SK-N-SH (cell line): Measurements from ENCODE around the gene ADCY4.

Experiments
- EZH2phosphoT487 ChIP-seq: fragments of 200-600 bp; sonication (generic); IDR thresholded peaks from 2 replicates; pipeline ENCODE4 v1.6.1; 2017; ENCODE audit warnings: low read depth, mixed run types, mild to moderate bottlenecking, antibody characterized with exemption, moderate library complexity, borderline replicate concordance
- GATA2 ChIP-seq: sonication (generic); formaldehyde crosslinking; IDR thresholded peaks from 2 replicates; pipeline ENCODE4 v1.5.0; 2020; ENCODE audit warnings: mild to moderate bottlenecking, missing genetic modification reagents
- JUND ChIP-seq: IDR thresholded peaks from 2 replicates; pipeline ENCODE4 v1.4.0; 2012
- MXI1 ChIP-seq: IDR thresholded peaks from 2 replicates; pipeline ENCODE4 v1.6.1; 2012; ENCODE audit warnings: mild to moderate bottlenecking, low read depth, low read length, improper control_type of control experiment
- POLR2AphosphoS5 ChIP-seq: IDR thresholded peaks from 2 replicates; pipeline ENCODE4 v1.6.1; 2012; ENCODE audit warnings: low read depth, low read length
- RAD21 ChIP-seq: IDR thresholded peaks from 2 replicates; pipeline ENCODE4 v1.6.1; 2012; ENCODE audit warnings: mild to moderate bottlenecking, low read length
- SMC3 ChIP-seq: IDR thresholded peaks from 2 replicates; pipeline ENCODE4 v1.6.1; 2012; ENCODE audit warnings: low read depth, low read length, improper control_type of control experiment
- TF ChIP-seq, protein P1 (sequence below): fragments of 200-600 bp; sonication (generic); IDR thresholded peaks from 2 replicates; pipeline ENCODE4 v1.6.1; 2017; ENCODE audit warnings: antibody characterized with exemption, mild to moderate bottlenecking, moderate library complexity
- TF ChIP-seq, protein P2 (sequence below): IDR thresholded peaks from 2 replicates; pipeline ENCODE4 v1.6.1; 2012; ENCODE audit warnings: mild to moderate bottlenecking, low read depth, low read length, moderate library complexity
- TF ChIP-seq, protein P3 (sequence below): IDR thresholded peaks from 2 replicates; pipeline ENCODE4 v1.4.0; 2012; ENCODE audit warnings: low read depth

DNA sequence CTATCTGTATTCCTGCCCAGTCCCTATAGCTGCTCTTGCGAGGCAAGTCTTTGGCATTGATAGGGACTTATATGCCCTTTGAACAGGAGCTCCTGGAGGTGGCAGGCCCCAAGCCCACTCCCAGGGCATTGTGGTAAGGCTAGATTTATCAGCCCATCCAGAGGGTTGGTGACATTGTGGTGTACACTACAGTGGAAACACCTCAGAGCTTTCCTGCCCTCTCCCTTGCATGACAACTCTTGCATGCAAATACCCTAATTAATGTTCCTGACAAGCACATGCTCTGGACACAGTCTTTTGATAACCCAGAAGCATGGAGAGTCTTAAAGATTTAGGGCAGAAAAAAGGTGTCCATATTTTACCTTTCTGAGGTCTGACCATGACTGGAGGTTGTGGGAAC, 5.7 kb upstream of the ADCY4 start:
- TF ChIP-seq, protein P1, sequence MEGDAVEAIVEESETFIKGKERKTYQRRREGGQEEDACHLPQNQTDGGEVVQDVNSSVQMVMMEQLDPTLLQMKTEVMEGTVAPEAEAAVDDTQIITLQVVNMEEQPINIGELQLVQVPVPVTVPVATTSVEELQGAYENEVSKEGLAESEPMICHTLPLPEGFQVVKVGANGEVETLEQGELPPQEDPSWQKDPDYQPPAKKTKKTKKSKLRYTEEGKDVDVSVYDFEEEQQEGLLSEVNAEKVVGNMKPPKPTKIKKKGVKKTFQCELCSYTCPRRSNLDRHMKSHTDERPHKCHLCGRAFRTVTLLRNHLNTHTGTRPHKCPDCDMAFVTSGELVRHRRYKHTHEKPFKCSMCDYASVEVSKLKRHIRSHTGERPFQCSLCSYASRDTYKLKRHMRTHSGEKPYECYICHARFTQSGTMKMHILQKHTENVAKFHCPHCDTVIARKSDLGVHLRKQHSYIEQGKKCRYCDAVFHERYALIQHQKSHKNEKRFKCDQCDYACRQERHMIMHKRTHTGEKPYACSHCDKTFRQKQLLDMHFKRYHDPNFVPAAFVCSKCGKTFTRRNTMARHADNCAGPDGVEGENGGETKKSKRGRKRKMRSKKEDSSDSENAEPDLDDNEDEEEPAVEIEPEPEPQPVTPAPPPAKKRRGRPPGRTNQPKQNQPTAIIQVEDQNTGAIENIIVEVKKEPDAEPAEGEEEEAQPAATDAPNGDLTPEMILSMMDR: no peak
- TF ChIP-seq, protein P2, sequence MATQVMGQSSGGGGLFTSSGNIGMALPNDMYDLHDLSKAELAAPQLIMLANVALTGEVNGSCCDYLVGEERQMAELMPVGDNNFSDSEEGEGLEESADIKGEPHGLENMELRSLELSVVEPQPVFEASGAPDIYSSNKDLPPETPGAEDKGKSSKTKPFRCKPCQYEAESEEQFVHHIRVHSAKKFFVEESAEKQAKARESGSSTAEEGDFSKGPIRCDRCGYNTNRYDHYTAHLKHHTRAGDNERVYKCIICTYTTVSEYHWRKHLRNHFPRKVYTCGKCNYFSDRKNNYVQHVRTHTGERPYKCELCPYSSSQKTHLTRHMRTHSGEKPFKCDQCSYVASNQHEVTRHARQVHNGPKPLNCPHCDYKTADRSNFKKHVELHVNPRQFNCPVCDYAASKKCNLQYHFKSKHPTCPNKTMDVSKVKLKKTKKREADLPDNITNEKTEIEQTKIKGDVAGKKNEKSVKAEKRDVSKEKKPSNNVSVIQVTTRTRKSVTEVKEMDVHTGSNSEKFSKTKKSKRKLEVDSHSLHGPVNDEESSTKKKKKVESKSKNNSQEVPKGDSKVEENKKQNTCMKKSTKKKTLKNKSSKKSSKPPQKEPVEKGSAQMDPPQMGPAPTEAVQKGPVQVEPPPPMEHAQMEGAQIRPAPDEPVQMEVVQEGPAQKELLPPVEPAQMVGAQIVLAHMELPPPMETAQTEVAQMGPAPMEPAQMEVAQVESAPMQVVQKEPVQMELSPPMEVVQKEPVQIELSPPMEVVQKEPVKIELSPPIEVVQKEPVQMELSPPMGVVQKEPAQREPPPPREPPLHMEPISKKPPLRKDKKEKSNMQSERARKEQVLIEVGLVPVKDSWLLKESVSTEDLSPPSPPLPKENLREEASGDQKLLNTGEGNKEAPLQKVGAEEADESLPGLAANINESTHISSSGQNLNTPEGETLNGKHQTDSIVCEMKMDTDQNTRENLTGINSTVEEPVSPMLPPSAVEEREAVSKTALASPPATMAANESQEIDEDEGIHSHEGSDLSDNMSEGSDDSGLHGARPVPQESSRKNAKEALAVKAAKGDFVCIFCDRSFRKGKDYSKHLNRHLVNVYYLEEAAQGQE: no peak
- TF ChIP-seq MXI1 (no peak), SMC3 (no peak), EZH2phosphoT487 (no peak), POLR2AphosphoS5 (no peak), RAD21 (no peak), GATA2 (CRISPR knock-in tag) (no peak), JUND (no peak)
- TF ChIP-seq, protein P3, sequence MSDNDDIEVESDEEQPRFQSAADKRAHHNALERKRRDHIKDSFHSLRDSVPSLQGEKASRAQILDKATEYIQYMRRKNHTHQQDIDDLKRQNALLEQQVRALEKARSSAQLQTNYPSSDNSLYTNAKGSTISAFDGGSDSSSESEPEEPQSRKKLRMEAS: no peak
